Measurements from ENCODE around the gene IL1RAPL1.

Gene IL1RAPL1

DNA sequence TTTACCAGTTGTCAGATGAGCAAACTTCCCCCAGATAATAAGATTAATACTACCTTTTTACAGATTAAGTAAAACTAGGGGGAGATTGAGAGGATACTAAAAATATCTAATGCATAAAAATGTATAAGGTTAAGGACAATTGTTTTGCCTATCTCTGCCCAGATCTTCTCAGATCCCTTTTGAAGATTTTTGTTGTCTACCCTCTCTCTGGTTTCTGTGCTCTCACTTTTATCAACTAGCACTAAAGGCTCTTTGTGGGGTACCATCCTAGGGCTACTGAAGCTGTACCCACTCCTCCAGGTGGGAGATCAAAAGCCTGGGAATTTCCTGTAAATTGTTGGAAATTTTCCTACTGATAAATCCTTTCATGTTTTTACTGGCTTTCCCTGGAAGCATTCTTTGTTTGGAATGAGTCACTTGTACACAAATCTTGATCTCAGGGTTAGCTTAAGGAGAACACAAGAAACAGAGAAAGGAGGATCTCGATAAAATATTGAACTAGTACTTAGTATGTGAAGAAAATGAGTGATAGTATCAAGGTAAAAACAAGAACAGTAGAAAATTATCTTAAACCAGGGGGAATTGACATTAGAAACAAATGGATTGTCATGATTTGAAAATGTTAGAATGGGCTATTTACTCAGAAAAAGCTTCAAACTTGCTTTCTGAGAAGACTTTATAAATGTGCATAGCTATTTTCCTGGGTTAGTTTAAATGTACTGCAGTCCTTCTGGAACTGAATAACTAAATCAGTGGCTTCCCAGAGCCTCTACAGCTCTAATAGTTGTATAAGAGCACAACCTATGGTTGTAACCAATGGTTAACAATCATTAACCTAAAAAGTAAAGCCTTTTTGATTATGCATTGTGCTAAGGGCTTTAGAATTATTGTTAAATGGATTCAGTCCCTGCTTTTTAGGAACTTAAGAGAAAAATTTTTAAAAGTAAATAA, 948.2 kb downstream of the IL1RAPL1 start:
- no peak for DNase-seq (ENCODE audit: low spot score)

GRCh38 chrX:29541038-29541437, 953.8 kb downstream of the IL1RAPL1 start:
- no peak for DNase-seq (ENCODE audit: low spot score)

DNA sequence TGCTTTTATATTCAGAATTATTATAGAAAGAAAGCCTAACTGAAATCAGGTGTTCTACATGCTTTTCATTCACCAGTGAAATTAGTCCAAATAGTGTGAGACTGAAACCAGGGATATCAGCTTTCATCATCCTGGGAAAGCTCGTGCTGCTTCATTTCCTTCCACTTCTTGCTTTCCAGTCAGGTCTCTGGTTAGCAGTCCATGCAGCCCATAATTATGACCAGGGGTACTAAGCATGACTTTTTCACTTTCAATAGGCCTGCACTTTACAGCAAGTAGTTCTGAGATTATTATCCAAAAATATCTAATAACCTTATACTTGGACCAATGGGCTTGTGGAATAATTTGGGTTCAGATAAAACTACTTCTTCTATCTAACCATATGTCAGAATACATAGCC, 954.9 kb downstream of the IL1RAPL1 start:
- DNase-seq (ENCODE audit: low spot score): no peak

GRCh38 chrX:29545878-29546277, 958.6 kb downstream of the IL1RAPL1 start:
- no peak for DNase-seq (ENCODE audit: low spot score)

GRCh38 chrX:29547877-29548276, 960.6 kb downstream of the IL1RAPL1 start:
- DNase-seq (ENCODE audit: low spot score): no peak

GRCh38 chrX:29553542-29553941, 966.3 kb downstream of the IL1RAPL1 start:
- DNase-seq (ENCODE audit: low spot score): no peak

DNA sequence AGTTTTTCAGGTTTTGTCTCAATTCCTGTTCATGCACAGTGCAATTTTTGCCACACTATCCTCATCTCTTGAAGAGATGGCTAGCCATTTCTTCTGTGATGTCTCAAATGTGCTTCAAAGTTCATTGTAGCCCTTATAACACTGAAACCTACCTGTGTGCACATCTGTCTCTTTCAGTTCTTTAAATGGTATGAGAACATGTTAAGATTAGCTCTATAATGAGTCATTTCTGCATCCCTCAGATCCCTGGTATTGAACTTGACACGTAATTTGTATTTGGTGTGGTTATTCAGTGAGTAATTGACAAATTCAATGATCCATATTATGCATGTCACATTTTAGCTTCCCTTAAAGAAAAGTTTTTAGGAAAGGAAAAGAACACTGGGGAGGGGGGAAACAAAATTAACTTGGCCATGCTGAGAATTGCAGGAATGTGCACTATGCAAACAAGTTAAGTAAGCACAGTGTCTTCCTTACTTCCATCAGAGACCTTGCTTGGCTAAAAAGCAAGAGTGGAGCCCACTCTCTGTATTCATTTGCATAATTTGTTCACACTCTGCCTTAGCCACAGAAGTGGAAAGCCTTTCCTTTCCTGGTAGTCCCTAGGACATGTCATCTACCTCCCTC, 968.3 kb downstream of the IL1RAPL1 start:
- no peak for DNase-seq (ENCODE audit: low spot score)

DNA sequence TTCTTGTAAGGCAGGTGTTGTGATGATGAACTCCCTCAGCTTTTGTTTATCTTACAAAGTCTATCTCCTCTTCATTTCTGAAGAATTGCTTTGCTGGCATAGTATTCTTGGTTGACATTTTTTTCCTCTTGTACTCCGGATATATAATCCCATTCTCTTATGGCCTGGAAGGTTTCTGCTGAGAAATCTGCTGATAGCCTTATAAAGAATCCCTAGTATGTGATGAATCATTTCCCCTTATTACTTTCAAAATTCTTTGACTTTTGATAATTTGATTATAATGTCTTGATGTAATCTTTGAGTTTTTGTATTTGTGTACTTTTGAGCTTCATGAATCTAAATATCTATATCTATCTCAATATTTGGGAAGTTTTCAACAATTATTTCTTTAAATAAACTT, 972.8 kb downstream of the IL1RAPL1 start:
- no peak for DNase-seq (ENCODE audit: low spot score)

DNA sequence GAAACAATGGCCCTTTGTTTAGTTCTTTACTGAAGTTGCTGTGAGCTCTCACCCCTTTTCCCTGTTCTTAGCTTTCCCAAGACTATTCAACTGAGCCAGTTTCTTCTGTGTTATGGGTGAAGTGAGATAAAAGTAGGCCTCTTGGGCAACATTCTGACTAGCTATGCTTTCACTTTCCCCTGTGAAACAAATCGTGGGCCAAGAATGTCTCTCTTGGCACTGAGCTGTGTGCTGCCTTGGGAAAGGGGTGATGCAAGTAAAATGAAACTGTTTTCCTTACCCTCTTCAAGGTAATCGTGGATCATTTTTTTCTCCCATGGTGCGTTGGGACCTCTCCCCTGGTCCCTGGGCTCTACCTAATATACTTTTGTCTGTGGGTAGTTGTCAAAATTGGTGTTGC, 974.2 kb downstream of the IL1RAPL1 start:
- no peak for DNase-seq (ENCODE audit: low spot score)

- DNase-seq (ENCODE audit: low spot score): no peak
Measured at GRCh38 chrX:29580560-29580959, 993.3 kb downstream of the IL1RAPL1 start.

- no peak for DNase-seq (ENCODE audit: low spot score)
Measured at GRCh38 chrX:29581223-29581622, 994.0 kb downstream of the IL1RAPL1 start.

DNA sequence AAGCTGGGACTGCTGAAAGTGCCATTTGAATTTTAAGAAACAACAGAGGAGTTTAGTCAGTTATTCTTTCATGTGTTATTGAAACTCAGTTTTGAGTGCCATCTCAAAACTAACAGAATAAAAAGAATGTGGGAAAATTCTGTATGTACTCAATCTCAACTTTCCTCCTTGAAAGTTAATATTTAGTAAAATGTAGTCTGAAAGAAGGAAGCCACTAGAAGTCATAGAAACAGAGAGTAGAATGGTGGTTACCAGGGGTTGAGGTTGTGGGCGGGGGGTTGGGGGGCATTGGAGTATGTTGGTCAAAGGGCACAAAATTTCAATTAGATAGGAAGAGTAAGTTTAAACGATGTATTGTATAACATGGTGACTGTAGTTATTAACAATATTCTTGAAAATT, 999.9 kb downstream of the IL1RAPL1 start:
- DNase-seq (ENCODE audit: low spot score): no peak

DNA sequence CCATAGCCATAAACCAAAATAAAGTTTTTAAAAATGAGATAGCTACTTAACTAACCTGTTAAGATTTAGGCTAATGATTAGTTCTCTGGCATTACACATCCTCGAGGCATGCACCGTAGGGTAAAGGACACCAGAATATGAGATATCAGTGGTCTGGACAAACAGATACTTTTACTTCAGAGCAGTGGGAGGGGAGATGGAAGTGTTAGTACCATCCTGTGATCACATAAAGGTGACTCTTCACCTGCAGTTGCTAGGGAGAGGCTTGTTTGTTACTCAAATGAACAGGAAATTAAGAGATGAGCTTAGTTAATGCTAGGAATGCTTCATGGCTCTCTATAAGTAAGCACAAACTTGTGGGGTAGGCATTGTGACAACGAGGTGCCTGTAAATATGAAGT, 1003.7 kb downstream of the IL1RAPL1 start:
- DNase-seq (ENCODE audit: low spot score): no peak

DNA sequence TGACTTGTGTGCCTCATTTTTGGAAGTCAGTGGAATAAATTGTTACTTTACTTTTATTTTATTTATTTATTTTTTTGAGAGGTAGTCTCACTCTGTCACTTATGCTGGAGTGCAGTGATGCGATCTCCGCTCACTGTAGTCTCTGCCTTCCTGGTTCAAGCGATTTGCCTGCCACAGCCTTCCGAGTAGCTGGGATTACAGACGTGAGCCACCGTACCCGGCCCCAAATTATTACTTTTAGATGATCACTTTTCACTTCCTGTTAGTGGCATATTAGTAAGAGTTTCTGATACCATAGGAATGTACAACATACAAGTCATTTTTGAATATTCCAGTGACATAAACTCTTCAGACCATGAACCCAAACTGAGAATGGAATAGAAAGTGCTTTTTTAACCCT, 1017.1 kb downstream of the IL1RAPL1 start:
- DNase-seq (ENCODE audit: low spot score): no peak

DNA sequence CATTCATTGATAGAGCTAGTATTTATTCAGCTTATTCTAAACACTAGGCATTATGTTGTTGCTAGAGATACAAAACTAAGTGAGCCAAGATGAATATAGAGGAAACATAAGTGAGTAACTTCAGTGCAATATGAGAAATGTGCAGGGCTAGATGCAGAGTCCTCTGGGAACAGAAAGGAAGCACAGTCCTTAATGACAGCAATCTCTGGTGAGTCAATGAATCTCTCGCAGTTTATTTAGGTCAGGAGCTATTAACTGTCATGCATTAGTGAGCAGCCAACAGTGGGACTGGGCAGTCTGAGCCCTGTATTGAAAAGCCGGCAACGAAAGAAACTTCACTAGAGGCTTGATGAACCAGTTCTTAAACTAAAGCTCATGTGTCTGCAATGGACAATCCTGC, 1030.0 kb downstream of the IL1RAPL1 start:
- peak; percentile 40 for DNase-seq (ENCODE audit: low spot score)

GRCh38 chrX:29617725-29618124, 1030.5 kb downstream of the IL1RAPL1 start:
- no peak for DNase-seq (ENCODE audit: low spot score)

GRCh38 chrX:29627833-29628232, 1040.6 kb downstream of the IL1RAPL1 start:
- DNase-seq (ENCODE audit: low spot score): no peak

GRCh38 chrX:29634516-29634915, 1047.3 kb downstream of the IL1RAPL1 start:
- no peak for DNase-seq (ENCODE audit: low spot score)

DNA sequence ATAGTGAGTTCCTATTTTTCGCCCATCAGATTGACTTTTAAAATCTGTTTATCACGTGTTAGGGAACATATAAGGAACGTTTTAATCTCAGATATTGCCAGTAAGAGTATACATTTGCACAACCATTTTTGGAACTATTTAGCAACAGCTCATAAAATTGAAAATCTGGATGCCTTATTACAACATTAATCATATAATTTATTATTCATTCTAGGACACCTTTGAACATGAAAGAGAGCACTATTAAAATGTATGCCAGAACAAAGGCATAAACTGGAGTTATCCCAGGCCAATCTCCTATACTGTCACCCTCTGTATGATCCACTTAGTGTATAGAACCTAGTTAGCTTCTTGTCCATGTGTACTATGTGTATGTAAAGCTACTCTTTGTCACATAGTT, 1049.1 kb downstream of the IL1RAPL1 start:
- no peak for DNase-seq (ENCODE audit: low spot score)

GRCh38 chrX:29640106-29640505, 1052.9 kb downstream of the IL1RAPL1 start:
- DNase-seq (ENCODE audit: low spot score): no peak

DNA sequence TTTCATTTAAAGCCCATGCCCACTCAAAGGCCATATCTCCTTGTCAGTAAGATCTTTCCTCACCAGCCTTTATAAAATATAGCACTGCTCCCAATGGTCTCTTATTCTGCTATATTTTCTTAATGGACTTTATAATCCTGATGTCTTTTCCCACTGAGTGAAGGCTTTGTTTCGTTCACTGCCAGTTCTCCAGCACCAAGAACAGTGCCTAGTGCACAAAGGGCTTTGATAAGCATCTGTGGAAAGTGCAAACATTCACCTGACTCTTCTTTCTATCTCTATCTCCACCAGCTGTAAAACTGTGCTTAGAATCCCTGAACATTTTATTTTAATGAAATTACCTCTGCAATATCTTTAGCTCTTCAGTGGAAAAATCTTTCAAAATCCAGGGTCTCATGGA, 1054.2 kb downstream of the IL1RAPL1 start:
- no peak for DNase-seq (ENCODE audit: low spot score)

GRCh38 chrX:29643181-29643580, 1055.9 kb downstream of the IL1RAPL1 start:
- no peak for DNase-seq (ENCODE audit: low spot score)

- no peak for DNase-seq (ENCODE audit: low spot score)
Measured at GRCh38 chrX:29648161-29648560, 1060.9 kb downstream of the IL1RAPL1 start.

GRCh38 chrX:29652484-29652883, 1065.2 kb downstream of the IL1RAPL1 start:
- DNase-seq (ENCODE audit: low spot score): peak; percentile 37

Data from AG08396 (cell line).